Neutrophil (primary cell): ENCODE measurements around the gene BABAM2.

Experiments used
- H3K27ac ChIP-seq: fragments of 200-600 bp; sonication (generic); 2 replicates; pipeline ENCODE4 v1.5.1; 2016; ENCODE audit warnings: mild to moderate bottlenecking, moderate library complexity
- H3K27me3 ChIP-seq: fragments of 200-600 bp; sonication (generic); 2 replicates; pipeline ENCODE4 v1.6.0; 2016; ENCODE audit warnings: mild to moderate bottlenecking
- H3K36me3 ChIP-seq: fragments of 200-600 bp; sonication (generic); 2 replicates; pipeline ENCODE4 v1.5.1; 2017
- H3K4me1 ChIP-seq, 2 experiments: fragments of 200-600 bp in 1 of 2; sonication (generic) in 1 of 2; 1 replicate in 1 of 2; 2 replicates in 1 of 2; pipeline versions ENCODE4 v1.5.1 to v1.6.1; 2013 to 2016; ENCODE audit warnings: low read depth in 1 of 2, low read length in 1 of 2, mild to moderate bottlenecking in 1 of 2, moderate library complexity in 1 of 2; ENCODE audit not compliant: control insufficient read depth in 1 of 2, insufficient read depth in 1 of 2
- H3K4me3 ChIP-seq, 2 experiments: fragments of 200-600 bp in 1 of 2; sonication (generic) in 1 of 2; 1 replicate in 1 of 2; 2 replicates in 1 of 2; pipeline ENCODE4 v1.5.1; 2013 to 2016; ENCODE audit warnings: low read depth in 1 of 2, low read length in 1 of 2, mild to moderate bottlenecking in 1 of 2, moderate library complexity in 1 of 2
- H3K9me3 ChIP-seq: fragments of 200-600 bp; sonication (generic); 2 replicates; pipeline ENCODE4 v1.5.1; 2016
- CTCF ChIP-seq: fragments of 200-600 bp; sonication (generic); IDR thresholded peaks from 2 replicates; pipeline ENCODE4 v1.5.1; 2016; ENCODE audit warnings: antibody characterized with exemption

The BABAM2 gene

GRCh38 chr2:28234807-28235206 is 344.3 kb downstream of the BABAM2 start:
- no peak for TF ChIP-seq CTCF
- H3K36me3 ChIP-seq = no peaks in the 10 kb centered on the region

GRCh38 chr2:28239207-28239606 is 348.7 kb downstream of the BABAM2 start:
- no peaks in the 10 kb centered on the region for H3K27me3 ChIP-seq
- H3K4me1 ChIP-seq = no peaks in the 10 kb centered on the region
- no peaks in the 10 kb centered on the region for H3K9me3 ChIP-seq
- H3K36me3 ChIP-seq = peaks cover 8% of the 10 kb centered on the region
- no peak overlapping the region for H3K4me3 ChIP-seq
- H3K27ac ChIP-seq = no peak overlapping the region
- no peak for TF ChIP-seq CTCF

More at GRCh38 chr2:28234807-28235206, 344.3 kb downstream of the BABAM2 start:
- Histone ChIP-seq H3K27ac (no peak overlapping the region), H3K4me3 (no peak overlapping the region), H3K9me3 (no peaks in the 10 kb centered on the region), H3K4me1 (no peaks in the 10 kb centered on the region), H3K27me3 (no peaks in the 10 kb centered on the region)

GRCh38 chr2:28240937-28241336 is 350.4 kb downstream of the BABAM2 start:
- H3K36me3 ChIP-seq = peaks cover 8% of the 10 kb centered on the region
- H3K9me3 ChIP-seq = no peaks in the 10 kb centered on the region
- no peaks in the 10 kb centered on the region for H3K27me3 ChIP-seq
- no peak for TF ChIP-seq CTCF
- no peaks in the 10 kb centered on the region for H3K4me1 ChIP-seq
- no peak overlapping the region for H3K4me3 ChIP-seq
- H3K27ac ChIP-seq = no peak overlapping the region

- Histone ChIP-seq H3K27ac (no peak overlapping the region), H3K36me3 (no peaks in the 10 kb centered on the region), H3K27me3 (no peaks in the 10 kb centered on the region), H3K4me1 (no peaks in the 10 kb centered on the region), H3K9me3 (no peaks in the 10 kb centered on the region), H3K4me3 (no peak overlapping the region)
- TF ChIP-seq CTCF = no peak
Measured at GRCh38 chr2:28247290-28247689, 356.8 kb downstream of the BABAM2 start.

- no peaks in the 10 kb centered on the region for H3K36me3 ChIP-seq
- H3K4me3 ChIP-seq = no peak overlapping the region
- H3K27ac ChIP-seq = no peak overlapping the region
- no peak for TF ChIP-seq CTCF
- no peaks in the 10 kb centered on the region for H3K9me3 ChIP-seq
- no peaks in the 10 kb centered on the region for H3K27me3 ChIP-seq
- no peaks in the 10 kb centered on the region for H3K4me1 ChIP-seq
Measured at GRCh38 chr2:28247734-28248133, 357.2 kb downstream of the BABAM2 start.

GRCh38 chr2:28248511-28248910 is 358.0 kb downstream of the BABAM2 start:
- H3K4me3 ChIP-seq = no peak overlapping the region
- no peak for TF ChIP-seq CTCF
- no peaks in the 10 kb centered on the region for H3K27me3 ChIP-seq
- H3K36me3 ChIP-seq = no peaks in the 10 kb centered on the region
- no peak overlapping the region for H3K27ac ChIP-seq
- no peaks in the 10 kb centered on the region for H3K4me1 ChIP-seq
- H3K9me3 ChIP-seq = no peaks in the 10 kb centered on the region
